Stimulated activated CD8-positive, alpha-beta memory T cell treated with anti-CD3 and anti-CD28 coated beads, Interleukin-12 subunit alpha, Interleukin-12 subunit beta, amount 100 ng/mL, for 24 hours (primary cell): Measurements from ENCODE around the gene MAPK8.
"Not testable (repeated sequence)": the region's sequence is repeated elsewhere in the genome, so short reads cannot be mapped to it uniquely, and the experiment has no call there.

Source experiments
- DNase-seq: peaks from one replicate; pipeline ENCODE4 v3.0.0-alpha.2; 2020; ENCODE audit errors: extremely low read depth

MAPK8 gene

GRCh38 chr10:48306265-48306869 lies at the start of gene MAPK8:
MAPK8 (plus strand) TSS chr10:48306677; CDS start chr10:48401661, 94,984 bp downstream.
- DNase-seq: peak; percentile 76

- no peak for DNase-seq
Measured at GRCh38 chr10:48257407-48257961, 49.0 kb upstream of the MAPK8 start.

- no peak for DNase-seq
Measured at GRCh38 chr10:48258105-48258504, 48.4 kb upstream of the MAPK8 start.

- DNase-seq: no peak
Measured at GRCh38 chr10:48266528-48266927, 39.9 kb upstream of the MAPK8 start.

GRCh38 chr10:48271047-48271730 lies 35.3 kb upstream of the MAPK8 start:
- DNase-seq: no peak

GRCh38 chr10:48272682-48273081 lies 33.8 kb upstream of the MAPK8 start:
- DNase-seq: no peak

- DNase-seq: no peak
Measured at GRCh38 chr10:48273741-48274140, 32.7 kb upstream of the MAPK8 start.

GRCh38 chr10:48274636-48275035 lies 31.8 kb upstream of the MAPK8 start, which contains the start of gene FRMPD2:
FRMPD2 (minus strand) TSS chr10:48274696; CDS start chr10:48274567, 129 bp downstream.
- no peak for DNase-seq

- DNase-seq: no peak
Measured at GRCh38 chr10:48277093-48277492, 29.4 kb upstream of the MAPK8 start.

GRCh38 chr10:48279081-48279751 lies 27.3 kb upstream of the MAPK8 start:
- no peak for DNase-seq

- DNase-seq: not testable (repeated sequence)
Measured at GRCh38 chr10:48281697-48282096, 24.8 kb upstream of the MAPK8 start.

- no peak for DNase-seq
Measured at GRCh38 chr10:48282829-48283228, 23.6 kb upstream of the MAPK8 start.

- no peak for DNase-seq
Measured at GRCh38 chr10:48284002-48284546, 22.4 kb upstream of the MAPK8 start.

GRCh38 chr10:48284811-48285210 lies 21.7 kb upstream of the MAPK8 start:
- DNase-seq: no peak

- no peak for DNase-seq
Measured at GRCh38 chr10:48285710-48286109, 20.8 kb upstream of the MAPK8 start.

GRCh38 chr10:48286356-48286755 lies 20.1 kb upstream of the MAPK8 start:
- DNase-seq: no peak

- no peak for DNase-seq
Measured at GRCh38 chr10:48287417-48288391, 18.8 kb upstream of the MAPK8 start.

GRCh38 chr10:48288661-48289060 lies 17.8 kb upstream of the MAPK8 start:
- DNase-seq: no peak

- DNase-seq: no peak
Measured at GRCh38 chr10:48289501-48290238, 16.8 kb upstream of the MAPK8 start.

- no peak for DNase-seq
Measured at GRCh38 chr10:48290286-48290685, 16.2 kb upstream of the MAPK8 start.
